GM21737 (cell line): ENCODE measurements around the gene TPGS1.

Experiments
- ATAC-seq: cut with Tn5 transposase; IDR thresholded peaks from one replicate; pipeline ENCODE4 v1.9.1; 2021; ENCODE audit warnings: mild to moderate bottlenecking, moderate library complexity; ENCODE audit not compliant: unreplicated experiment

The TPGS1 gene

DNA sequence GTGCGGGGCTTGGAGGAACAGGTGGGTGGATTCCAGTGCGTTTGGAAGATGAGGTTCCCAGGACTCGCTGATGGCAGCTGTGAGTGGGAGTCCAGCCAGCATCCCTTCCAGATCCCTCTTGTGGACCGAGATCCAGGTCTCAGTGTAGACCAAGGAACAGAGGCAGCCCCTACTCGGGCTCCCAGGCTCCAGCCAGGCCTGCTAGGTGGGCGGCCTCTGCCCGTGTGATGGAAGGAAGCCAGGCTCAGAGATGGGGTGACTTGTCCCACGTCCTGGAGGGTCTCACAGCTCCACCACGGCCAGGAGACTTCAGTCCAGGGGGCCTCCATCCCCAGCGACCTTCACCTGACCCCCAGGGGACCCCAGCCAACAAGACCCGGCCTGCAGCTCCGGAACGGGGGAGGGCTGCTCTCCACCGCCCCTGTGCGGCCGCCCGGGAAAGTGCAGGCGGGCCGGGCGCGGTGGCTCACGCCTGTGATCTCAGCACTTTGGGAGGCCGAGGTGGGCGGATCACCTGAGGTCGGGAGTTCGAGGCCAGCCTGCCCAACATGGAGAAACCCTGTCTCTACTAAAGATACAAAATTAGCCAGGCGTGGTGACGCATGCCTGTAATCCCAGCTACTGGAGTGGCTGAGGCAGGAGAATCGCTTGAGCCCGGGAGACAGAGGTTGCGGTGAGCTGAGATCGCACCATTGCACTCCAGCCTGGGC lies 11.7 kb upstream of the TPGS1 start:
- no peak for ATAC-seq

DNA sequence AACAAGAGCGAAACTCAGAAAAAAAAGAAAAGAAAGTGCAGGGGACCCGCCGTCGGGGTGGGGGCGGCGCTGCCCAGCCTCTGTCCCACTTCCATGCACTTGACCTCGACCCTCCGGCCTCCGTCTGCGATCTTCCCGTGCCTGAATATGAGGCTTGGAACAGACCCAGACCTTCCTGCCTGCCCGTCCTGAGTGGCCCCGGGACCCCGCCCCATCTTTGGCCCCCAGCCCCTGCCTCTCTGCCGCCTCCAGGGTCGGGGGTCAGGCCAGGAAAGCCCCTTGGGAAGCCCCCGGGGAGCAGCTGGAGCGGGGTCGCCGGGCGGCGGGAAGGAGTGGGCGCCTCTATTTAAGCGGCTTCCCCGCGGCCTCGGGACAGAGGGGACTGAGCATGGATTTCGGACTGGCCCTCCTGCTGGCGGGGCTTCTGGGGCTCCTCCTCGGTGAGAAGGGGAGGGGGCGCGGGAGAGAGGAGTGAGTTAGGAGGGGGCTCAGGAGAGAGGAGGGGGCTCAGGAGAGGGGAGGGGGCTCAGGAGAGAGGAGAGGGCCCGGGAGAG lies 11.1 kb upstream of the TPGS1 start, which contains the start of gene MADCAM1:
Gene MADCAM1 (plus strand): TSS at position 375 of the 554 bp plus-strand sequence. CDS start 14 bp downstream, at position 389.
- ATAC-seq = no peak

DNA sequence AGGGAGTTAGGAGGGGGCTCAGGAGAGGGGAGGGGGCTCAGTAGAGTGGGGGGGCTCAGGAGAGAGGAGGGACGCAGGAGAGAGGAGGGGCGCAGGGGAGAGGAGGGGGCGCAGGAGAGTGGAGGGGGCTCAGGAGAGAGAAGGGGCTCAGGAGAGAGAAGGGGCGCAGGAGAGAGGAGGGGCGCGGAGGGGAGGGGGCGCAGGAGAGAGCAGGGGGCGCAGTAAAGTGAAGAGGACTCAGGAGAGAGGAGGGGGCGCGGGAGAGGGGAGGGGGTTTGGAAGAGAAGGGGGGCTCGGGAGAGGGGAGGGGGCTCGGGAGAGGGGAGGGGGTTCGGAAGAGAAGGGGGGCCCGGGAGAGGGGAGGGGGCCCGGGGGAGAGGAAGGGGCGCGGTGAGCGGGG lies 10.3 kb upstream of the TPGS1 start:
- ATAC-seq = no peak

DNA sequence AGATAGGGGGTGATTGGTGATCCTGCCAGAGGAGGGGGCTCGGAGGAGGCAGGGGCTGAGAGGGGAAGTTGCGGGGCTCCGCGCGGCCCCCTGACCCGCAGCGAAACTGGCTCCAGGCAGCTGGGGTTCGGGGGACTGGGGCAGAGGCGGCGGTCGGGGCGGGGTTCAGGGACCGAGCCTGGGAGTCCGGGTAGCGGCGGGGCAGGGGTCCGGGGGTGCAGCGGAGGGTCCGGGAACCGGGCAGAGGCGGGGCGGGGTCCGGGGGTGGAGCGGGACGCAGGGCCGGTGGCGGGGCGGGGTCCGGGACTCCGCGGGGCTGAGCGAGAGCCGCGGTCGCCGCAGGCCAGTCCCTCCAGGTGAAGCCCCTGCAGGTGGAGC lies 9.8 kb upstream of the TPGS1 start:
- ATAC-seq = no peak

DNA sequence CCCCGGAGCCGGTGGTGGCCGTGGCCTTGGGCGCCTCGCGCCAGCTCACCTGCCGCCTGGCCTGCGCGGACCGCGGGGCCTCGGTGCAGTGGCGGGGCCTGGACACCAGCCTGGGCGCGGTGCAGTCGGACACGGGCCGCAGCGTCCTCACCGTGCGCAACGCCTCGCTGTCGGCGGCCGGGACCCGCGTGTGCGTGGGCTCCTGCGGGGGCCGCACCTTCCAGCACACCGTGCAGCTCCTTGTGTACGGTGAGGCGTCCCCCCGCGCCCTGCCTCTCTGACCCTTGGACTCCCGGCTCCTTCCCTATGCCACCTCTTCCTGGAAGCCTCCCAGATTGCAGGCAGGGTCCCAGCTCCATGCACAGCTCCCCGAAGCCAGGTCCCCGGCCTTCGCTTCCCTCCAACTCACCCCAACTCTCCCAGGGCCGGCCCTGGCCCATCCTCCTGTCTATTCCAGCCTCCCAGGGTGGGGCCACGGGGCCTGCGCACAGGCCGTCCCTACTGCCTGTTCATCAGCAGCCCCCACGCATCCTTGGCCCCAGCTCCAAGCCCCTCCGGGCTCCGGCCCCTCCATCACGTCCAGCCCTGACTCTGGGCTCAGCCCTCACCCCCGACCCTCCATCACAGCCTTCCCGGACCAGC lies 9.3 kb upstream of the TPGS1 start:
- ATAC-seq = no peak

DNA sequence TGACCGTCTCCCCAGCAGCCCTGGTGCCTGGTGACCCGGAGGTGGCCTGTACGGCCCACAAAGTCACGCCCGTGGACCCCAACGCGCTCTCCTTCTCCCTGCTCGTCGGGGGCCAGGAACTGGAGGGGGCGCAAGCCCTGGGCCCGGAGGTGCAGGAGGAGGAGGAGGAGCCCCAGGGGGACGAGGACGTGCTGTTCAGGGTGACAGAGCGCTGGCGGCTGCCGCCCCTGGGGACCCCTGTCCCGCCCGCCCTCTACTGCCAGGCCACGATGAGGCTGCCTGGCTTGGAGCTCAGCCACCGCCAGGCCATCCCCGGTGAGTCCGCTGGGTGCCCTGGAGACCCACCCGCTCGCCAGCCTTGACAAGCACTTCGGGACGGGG lies 8.8 kb upstream of the TPGS1 start:
- ATAC-seq = no peak

DNA sequence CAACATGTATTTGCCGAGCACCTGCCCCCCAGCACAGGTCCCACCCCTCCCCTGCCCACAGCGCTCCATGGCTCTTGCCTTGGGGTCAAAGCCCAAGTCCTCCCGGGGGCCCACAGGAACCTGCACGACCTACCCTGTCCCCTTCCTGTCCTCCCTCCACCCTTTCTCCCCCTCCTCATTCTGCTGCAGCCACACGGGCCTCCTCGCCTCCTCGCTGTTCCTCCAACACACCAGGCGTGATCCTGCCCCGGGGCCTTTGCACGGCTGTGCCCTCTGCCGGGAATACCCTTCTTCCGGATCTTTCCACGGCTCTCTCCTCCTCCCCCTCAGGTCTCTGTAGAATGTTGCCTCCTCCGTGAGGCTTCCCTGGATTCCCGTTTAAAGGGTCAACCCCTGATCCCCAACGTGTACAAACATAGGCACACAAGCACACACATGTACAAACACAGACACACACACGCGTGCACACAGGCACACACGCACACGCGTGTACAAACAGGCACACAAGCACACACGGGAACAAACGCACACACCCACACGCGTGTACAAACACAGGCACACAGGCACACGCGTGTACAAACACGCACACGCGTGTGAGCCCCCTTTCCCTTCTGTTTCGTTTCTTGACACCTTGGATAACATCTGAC lies 8.2 kb upstream of the TPGS1 start:
- no peak for ATAC-seq

DNA sequence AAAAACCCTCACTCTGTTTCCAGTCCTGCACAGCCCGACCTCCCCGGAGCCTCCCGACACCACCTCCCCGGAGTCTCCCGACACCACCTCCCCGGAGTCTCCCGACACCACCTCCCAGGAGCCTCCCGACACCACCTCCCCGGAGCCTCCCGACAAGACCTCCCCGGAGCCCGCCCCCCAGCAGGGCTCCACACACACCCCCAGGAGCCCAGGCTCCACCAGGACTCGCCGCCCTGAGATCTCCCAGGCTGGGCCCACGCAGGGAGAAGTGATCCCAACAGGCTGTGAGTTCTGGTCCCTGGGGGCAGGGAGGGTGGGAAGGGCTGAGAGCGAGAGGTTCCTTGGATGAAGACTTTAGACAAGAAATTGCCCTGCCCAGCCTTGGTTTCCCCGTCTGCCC lies 5.7 kb upstream of the TPGS1 start:
- ATAC-seq = no peak

DNA sequence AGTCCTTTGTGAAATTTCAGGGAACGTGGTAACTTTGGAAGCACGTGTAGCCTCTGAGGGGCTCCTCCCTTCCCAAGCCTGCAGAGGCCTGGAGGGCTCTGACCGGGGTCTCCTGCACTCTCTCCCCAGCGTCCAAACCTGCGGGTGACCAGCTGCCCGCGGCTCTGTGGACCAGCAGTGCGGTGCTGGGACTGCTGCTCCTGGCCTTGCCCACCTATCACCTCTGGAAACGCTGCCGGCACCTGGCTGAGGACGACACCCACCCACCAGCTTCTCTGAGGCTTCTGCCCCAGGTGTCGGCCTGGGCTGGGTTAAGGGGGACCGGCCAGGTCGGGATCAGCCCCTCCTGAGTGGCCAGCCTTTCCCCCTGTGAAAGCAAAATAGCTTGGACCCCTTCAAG lies 2.7 kb upstream of the TPGS1 start:
- ATAC-seq = no peak

DNA sequence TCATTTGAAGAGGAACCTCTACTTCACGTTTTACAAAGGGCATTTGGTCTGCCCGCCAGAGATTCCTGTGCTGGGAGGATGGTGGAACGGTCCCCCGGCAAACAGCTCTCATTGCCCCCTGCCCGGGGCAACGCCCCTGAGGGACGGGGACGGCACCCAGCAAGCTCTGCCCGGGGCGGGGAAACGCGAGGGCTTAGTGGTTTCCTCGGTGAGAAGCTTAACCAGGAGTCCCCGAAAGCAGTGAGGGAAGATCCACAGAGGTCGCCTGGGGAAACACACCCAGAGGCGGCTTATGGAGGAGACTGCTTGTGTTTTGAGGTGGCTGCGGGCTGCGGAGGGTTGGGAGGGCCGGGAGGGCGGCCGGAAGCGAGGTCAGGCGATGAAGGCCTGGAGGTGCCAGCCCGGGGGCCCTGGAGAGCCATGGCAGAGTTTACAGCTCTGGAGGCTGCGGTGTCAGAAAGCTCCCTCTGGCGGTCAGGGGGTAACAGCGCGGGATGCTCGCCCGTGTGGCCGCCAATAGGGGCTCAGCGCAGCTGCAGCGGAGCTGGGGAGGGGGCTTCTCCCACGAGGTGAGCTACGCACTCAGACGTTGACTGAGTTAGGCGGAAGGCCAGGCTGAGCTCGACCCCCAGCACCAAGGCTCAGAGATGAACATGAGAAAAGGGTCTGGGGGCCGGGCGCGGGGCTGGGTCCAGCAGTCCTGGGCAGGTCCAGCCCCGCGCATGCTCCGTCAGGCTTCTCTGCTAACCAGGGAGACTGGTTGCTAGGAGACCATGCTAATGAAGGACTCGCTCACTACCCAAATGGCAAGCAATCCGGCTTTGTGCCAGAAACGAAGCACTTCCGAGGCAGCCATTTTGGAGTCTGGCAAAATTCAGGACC lies 652 bp upstream of the TPGS1 start:
- peak; percentile 67 for ATAC-seq

DNA sequence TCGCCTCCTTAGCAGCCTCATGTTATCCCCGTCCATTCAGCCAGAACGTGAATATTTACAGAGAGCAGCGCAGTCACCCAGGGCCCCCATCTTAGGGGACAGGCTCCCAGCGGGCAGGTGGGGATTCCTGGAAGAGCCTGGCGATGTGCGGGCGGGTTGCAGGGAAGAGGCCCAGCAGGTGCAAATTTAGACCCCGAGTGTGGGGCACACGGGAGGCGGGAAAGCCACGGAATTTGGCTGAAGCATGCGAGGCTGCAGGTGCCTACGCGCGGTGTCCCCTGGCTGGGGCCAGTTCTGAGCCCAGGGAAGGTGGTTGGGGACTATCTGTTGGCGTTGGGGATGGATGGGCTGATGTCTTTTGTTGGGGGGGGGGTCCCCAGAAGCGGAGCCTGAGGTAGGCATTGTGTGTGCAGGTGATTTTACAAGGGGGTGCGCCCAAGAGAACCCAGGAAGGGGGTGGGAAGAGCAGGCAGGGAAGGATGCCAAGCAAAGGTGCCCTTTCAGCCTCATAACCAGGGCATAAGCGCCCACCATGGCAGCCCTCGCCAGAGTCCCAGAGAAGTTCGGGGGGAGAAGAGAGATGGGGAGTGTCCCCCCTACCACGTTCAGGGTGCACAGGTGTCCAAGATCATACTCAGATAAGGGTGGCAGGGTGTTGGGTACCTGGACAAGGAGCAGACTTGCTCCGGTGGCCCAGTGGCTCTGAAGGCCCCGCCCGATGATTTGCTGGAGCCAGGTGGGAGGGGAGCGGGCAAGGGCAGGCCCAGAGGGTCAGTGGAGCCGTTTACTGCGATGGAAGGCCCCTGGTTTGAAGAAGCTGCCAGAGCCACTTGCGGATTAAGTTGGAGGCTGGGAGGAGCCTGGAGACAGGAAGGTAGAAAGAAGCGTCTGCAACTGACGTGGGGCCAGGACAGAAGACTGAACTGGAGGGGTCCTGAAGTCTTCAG lies 1.2 kb downstream of the TPGS1 start:
- ATAC-seq = no peak

DNA sequence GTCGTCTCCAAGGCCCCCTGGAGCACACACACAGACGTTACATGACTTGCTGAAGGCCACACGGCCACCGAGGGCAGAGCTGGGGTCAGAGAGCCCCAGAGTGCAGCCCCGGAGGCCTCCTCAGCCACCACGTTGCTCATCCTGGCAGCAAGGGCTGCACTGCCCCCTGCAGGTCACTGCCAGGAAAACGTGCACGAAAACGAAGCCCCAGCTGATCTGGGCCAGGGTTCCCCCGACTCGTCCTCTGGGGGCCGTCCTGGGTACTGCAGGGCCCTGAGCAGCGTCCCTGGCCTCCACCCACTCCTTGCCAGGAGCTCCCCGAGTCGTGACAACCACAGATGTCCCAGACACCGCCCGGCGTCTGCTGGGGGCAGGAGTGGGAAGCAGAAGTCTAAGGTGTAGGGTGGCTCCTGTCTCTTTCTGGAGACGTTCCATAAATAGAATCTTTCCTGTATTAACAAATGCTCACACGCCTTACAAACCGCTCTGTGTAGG lies 3.4 kb downstream of the TPGS1 start:
- no peak for ATAC-seq

DNA sequence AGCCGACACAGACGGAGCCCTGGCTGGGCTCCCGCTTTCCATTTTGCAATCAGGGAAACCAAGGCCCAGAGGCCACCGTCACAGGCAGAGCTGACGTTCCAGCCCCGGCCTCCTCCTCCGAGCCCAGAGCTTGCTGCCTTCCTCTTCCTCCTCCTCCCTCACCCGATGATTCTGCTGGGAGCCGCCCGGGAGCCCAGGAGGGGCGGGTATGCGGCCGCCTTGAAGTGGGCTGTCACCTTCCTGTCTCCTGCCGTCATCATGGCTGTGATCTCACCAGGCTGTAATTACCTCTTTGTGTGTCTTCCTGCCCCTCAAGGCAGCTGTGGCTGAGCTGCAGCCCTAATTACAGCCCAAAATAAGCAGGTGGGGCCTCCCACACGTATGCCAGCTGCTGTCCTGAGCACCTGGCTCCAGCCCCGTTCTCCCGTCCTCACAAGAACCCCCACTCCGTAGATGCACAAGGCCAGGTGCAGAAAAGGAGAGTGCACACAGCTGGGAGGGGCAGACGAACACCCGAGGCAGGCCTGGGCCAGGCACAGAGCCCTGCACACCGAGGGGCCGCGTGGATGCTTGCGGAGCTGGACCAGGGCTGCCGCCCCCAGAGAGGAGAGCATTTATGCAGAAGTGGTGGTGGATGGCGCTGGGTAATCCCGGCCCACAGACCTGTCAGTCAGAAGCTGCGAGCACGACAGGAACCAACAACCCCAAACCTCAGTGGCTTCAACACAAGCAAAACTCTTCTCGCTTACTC lies 4.0 kb downstream of the TPGS1 start:
- ATAC-seq = no peak

DNA sequence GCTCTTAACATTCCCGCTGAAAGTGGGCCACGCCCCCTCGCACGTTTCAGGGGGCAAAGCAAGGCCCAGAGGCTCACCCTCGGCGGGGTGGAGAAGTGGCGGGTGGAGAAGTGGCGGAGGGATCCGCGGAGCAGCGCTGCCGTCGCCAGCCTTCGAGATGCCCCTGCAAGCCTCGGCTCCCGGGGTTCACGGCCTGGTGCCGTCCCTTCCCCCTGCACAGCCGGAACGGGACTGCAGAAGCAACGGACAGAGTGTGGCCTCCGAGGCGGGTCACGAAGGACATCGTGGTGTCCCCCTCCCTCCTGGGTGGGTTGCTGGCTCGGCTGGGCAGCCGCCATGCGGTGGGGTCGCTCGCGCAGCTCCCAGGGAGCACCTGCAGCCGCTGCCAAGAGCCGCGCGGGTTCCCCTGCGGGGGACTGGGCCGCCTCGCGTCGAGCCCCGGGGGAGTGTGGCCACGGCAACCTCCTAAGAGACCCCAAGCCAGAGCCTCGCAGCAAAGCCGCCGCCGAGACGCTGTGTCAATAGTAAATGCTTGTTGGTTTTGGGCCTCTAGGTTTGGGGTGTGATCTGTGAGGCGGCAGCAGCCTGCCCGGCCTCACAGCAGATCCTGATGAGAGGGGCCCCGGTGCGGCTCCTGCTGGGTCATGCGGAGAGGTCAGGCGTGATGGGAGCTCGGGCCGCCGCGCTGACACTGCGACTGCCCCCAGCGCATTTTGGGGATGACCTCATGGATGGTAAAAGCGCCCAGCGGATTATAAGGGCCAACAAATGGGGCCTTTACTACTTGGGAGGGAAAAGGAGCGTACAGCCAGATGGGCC lies 5.5 kb downstream of the TPGS1 start:
- no peak for ATAC-seq

DNA sequence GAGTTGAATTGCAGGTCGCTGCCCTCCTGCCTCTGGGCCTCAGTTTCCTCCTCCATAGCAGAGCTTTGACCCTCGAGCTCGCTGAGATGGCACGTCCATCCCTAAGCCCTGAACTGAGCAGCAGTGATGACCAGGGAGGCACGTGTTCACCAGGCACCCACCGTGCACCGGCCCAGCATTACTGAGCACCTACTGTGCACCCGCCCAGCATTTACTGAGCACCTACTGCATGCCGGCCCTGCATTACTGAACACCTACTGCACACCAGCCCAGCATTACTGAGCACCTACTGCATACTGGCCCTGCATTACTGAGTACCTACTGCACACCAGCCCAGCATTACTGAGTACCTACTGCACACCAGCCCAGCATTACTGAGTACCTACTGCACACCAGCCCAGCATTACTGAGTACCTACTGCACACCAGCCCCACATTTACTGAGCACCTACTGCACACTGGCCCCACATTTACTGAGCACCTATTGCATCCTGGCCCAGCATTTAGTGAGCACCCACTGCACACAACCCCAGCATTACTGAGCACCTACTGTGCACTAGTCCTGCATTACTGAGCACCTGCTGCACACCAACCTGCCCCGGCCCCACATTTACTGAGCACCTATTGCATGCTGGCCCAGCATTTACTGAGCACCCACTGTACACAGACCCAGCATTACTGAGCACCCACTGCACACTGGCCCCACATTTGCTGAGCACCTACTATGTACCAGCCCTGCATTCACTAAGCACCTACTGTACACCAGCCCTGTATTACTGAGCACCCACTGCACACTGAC lies 6.3 kb downstream of the TPGS1 start:
- no peak for ATAC-seq

DNA sequence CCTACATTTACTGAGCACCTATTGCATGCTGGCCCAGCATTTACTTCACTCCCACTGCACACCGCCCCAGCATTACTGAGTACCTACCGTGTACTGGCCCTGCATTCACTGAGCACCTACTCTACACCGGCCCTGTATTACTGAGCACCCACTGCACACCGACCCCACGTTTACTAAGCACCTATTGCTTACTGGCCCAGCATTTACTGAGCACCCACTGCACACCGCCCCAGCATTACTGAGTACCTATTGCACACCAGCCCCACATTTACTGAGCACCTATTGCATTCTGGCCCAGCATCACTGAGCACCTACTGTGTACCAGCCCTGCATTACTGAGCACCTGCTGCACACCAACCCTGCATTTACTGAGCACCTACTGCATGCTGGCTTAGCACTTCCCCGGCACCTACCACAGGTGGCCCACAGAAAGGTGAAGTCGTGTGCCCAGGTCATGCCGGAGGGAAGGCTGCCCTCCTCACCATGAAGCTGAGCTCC lies 6.9 kb downstream of the TPGS1 start:
- no peak for ATAC-seq
